SK-N-SH treated with all-trans-retinoic acid at 6 μM for 48 hours (cell line): ENCODE data around the gene AAK1.

Experiments used
- ATAC-seq: fragments of 200-7000 bp; cut with Tn5 transposase; 3 replicates; pipeline ENCODE4 v1.9.1; 2020; ENCODE audit warnings: mild to moderate bottlenecking, moderate library complexity
- ARNTL ChIP-seq: fragments of 450-650 bp; formaldehyde crosslinking; IDR thresholded peaks from 2 replicates; pipeline ENCODE4 v1.5.0; 2020; ENCODE audit warnings: low read depth, mild to moderate bottlenecking, moderate library complexity, borderline replicate concordance
- BACH2 ChIP-seq: fragments of 250-450 bp; sonication (Bioruptor Pico); IDR thresholded peaks from 2 replicates; pipeline ENCODE4 v1.9.0; 2021; ENCODE audit warnings: mild to moderate bottlenecking, borderline replicate concordance
- CSDC2 ChIP-seq: fragments of 250-450 bp; sonication (Bioruptor Pico); IDR thresholded peaks from 2 replicates; pipeline ENCODE4 v1.5.0; 2020; ENCODE audit warnings: mild to moderate bottlenecking, moderate library complexity
- GLIS3 ChIP-seq: fragments of 250-450 bp; sonication (Bioruptor Pico); IDR thresholded peaks from 2 replicates; pipeline ENCODE4 v1.5.0; 2020; ENCODE audit warnings: mild to moderate bottlenecking, moderate library complexity
- ISL1 ChIP-seq: fragments of 250-450 bp; sonication (Bioruptor Pico); IDR thresholded peaks from 2 replicates; pipeline ENCODE4 v2.1.2; 2022; ENCODE audit warnings: mild to moderate bottlenecking, moderate library complexity
- PATZ1 ChIP-seq: fragments of 250-450 bp; sonication (Bioruptor Pico); IDR thresholded peaks from 2 replicates; pipeline ENCODE4 v1.8.0; 2020; ENCODE audit warnings: mild to moderate bottlenecking, moderate library complexity, borderline replicate concordance
- POU6F1 ChIP-seq: fragments of 250-450 bp; sonication (Bioruptor Pico); IDR thresholded peaks from 2 replicates; pipeline ENCODE4 v1.8.0; 2021; ENCODE audit warnings: low read depth, mild to moderate bottlenecking, moderate library complexity, borderline replicate concordance
- PPARA ChIP-seq: fragments of 250-450 bp; sonication (Bioruptor Pico); IDR thresholded peaks from 2 replicates; pipeline ENCODE4 v1.5.0; 2020; ENCODE audit warnings: mild to moderate bottlenecking, borderline replicate concordance
- RARB ChIP-seq: fragments of 250-450 bp; sonication (Bioruptor Pico); IDR thresholded peaks from 2 replicates; pipeline ENCODE4 v1.8.0; 2021; ENCODE audit warnings: mild to moderate bottlenecking, moderate library complexity
- SNAI2 ChIP-seq: fragments of 250-450 bp; sonication (Bioruptor Pico); IDR thresholded peaks from 2 replicates; pipeline ENCODE4 v1.5.0; 2020; ENCODE audit warnings: mild to moderate bottlenecking, moderate library complexity
- TCF4 ChIP-seq: fragments of 250-450 bp; sonication (Bioruptor Pico); IDR thresholded peaks from 2 replicates; pipeline ENCODE4 v1.8.0; 2021; ENCODE audit warnings: mild to moderate bottlenecking, moderate library complexity, borderline replicate concordance
- TOX ChIP-seq: fragments of 250-450 bp; sonication (Bioruptor Pico); IDR thresholded peaks from 2 replicates; pipeline ENCODE4 v1.8.0; 2021; ENCODE audit warnings: mild to moderate bottlenecking, moderate library complexity, borderline replicate concordance
- TSHZ2 ChIP-seq: fragments of 250-450 bp; sonication (Bioruptor Pico); IDR thresholded peaks from 2 replicates; pipeline ENCODE4 v1.5.0; 2020; ENCODE audit warnings: mild to moderate bottlenecking, moderate library complexity
- ZC3H10 ChIP-seq: fragments of 250-450 bp; sonication (Bioruptor Pico); IDR thresholded peaks from 2 replicates; pipeline ENCODE4 v1.5.1; 2021; ENCODE audit warnings: mild to moderate bottlenecking, moderate library complexity
- ZFP3 ChIP-seq: fragments of 250-450 bp; sonication (Bioruptor Pico); IDR thresholded peaks from 2 replicates; pipeline ENCODE4 v1.5.0; 2020; ENCODE audit warnings: mild to moderate bottlenecking, moderate library complexity
- ZNF565 ChIP-seq: fragments of 450-650 bp; formaldehyde crosslinking; conservative IDR thresholded peaks from 2 replicates; pipeline ENCODE4 v1.5.0; 2020; ENCODE audit warnings: low read depth, mild to moderate bottlenecking, moderate library complexity
- ZNF70 ChIP-seq: fragments of 450-650 bp; formaldehyde crosslinking; IDR thresholded peaks from 2 replicates; pipeline ENCODE4 v1.5.0; 2020; ENCODE audit warnings: mild to moderate bottlenecking, moderate library complexity
- ZNF8 ChIP-seq: fragments of 450-650 bp; formaldehyde crosslinking; IDR thresholded peaks from 2 replicates; pipeline ENCODE4 v1.5.0; 2020; ENCODE audit warnings: mild to moderate bottlenecking, moderate library complexity
- TF ChIP-seq, protein P1 (sequence below): fragments of 250-450 bp; sonication (Bioruptor Pico); IDR thresholded peaks from 2 replicates; pipeline ENCODE4 v1.5.1; 2020; ENCODE audit warnings: low read depth, mild to moderate bottlenecking, moderate library complexity
- TF ChIP-seq, protein P2 (sequence below): fragments of 250-450 bp; sonication (Bioruptor Pico); IDR thresholded peaks from 2 replicates; pipeline ENCODE4 v1.5.1; 2021; ENCODE audit warnings: mild to moderate bottlenecking, moderate library complexity

The AAK1 gene

GRCh38 chr2:69605284-69605683 lies 38.3 kb downstream of the AAK1 start:
- TF ChIP-seq ARNTL (no peak), PATZ1 (CRISPR knock-in tag) (no peak), ZNF565 (CRISPR knock-in tag) (no peak), RARB (no peak), ZFP3 (CRISPR knock-in tag) (no peak), CSDC2 (CRISPR knock-in tag) (no peak), TCF4 (no peak), ZC3H10 (CRISPR knock-in tag) (no peak), ZNF8 (CRISPR knock-in tag) (no peak), SNAI2 (CRISPR knock-in tag) (no peak), GLIS3 (no peak), BACH2 (CRISPR knock-in tag) (no peak), ISL1 (CRISPR knock-in tag) (no peak)
- TF ChIP-seq, protein P1, sequence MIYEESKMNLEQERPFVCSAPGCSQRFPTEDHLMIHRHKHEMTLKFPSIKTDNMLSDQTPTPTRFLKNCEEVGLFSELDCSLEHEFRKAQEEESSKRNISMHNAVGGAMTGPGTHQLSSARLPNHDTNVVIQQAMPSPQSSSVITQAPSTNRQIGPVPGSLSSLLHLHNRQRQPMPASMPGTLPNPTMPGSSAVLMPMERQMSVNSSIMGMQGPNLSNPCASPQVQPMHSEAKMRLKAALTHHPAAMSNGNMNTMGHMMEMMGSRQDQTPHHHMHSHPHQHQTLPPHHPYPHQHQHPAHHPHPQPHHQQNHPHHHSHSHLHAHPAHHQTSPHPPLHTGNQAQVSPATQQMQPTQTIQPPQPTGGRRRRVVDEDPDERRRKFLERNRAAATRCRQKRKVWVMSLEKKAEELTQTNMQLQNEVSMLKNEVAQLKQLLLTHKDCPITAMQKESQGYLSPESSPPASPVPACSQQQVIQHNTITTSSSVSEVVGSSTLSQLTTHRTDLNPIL (CRISPR knock-in tag) = no peak
- TF ChIP-seq, protein P2, sequence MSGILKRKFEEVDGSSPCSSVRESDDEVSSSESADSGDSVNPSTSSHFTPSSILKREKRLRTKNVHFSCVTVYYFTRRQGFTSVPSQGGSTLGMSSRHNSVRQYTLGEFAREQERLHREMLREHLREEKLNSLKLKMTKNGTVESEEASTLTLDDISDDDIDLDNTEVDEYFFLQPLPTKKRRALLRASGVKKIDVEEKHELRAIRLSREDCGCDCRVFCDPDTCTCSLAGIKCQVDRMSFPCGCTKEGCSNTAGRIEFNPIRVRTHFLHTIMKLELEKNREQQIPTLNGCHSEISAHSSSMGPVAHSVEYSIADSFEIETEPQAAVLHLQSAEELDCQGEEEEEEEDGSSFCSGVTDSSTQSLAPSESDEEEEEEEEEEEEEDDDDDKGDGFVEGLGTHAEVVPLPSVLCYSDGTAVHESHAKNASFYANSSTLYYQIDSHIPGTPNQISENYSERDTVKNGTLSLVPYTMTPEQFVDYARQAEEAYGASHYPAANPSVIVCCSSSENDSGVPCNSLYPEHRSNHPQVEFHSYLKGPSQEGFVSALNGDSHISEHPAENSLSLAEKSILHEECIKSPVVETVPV = no peak
- no peak for ATAC-seq

DNA sequence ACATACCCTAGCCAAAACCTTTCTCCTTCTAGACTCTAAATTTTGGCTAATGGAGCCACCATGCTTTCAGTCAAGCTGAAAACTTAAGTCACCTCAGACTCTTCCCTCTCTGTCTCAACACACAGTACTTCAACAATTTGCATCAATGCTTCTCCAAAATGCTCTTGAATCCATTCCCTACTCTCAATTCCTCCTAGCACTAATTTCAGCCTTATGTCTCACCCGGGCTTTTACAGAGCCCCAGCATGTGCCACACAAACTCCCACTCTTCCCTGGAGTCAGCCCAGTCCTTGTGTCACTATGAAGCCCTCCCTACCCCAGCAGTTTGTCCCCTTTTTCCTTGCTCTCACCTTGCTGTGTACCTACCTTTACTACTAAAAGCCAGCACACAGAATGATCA lies 38.7 kb downstream of the AAK1 start:
- no peak for TF ChIP-seq TOX (CRISPR knock-in tag)
- TF ChIP-seq RARB = no peak
- TF ChIP-seq PATZ1 (CRISPR knock-in tag) = no peak
- no peak for ATAC-seq

- peak; percentile 59 for ATAC-seq
- TF ChIP-seq PPARA = no peak
- TF ChIP-seq GLIS3 = no peak
- no peak for TF ChIP-seq TSHZ2 (CRISPR knock-in tag)
- no peak for TF ChIP-seq SNAI2 (CRISPR knock-in tag)
- TF ChIP-seq TCF4 = no peak
- no peak for TF ChIP-seq ZNF70 (CRISPR knock-in tag)
These were observed 39.4 kb downstream of the AAK1 start for GRCh38 chr2:69604026-69604678.

- ATAC-seq = no peak
These were observed 40.3 kb downstream of the AAK1 start for GRCh38 chr2:69603146-69603743.

More at GRCh38 chr2:69603146-69603743, 40.3 kb downstream of the AAK1 start:
- no peak for TF ChIP-seq POU6F1 (CRISPR knock-in tag)
- TF ChIP-seq ZNF70 (CRISPR knock-in tag) = no peak
- TF ChIP-seq GLIS3 = no peak
- no peak for TF ChIP-seq ZNF565 (CRISPR knock-in tag)
- no peak for TF ChIP-seq TSHZ2 (CRISPR knock-in tag)
- TF ChIP-seq SNAI2 (CRISPR knock-in tag) = no peak
- no peak for TF ChIP-seq ISL1 (CRISPR knock-in tag)
- TF ChIP-seq CSDC2 (CRISPR knock-in tag) = no peak
- no peak for TF ChIP-seq RARB
- no peak for TF ChIP-seq ZFP3 (CRISPR knock-in tag)
- no peak for TF ChIP-seq ZC3H10 (CRISPR knock-in tag)
